Fibroblast of gingiva (primary cell): ENCODE results near the gene NOVA1.

Experiments
- DNase-seq: peaks from one replicate; pipeline ENCODE4 v3.0.0-alpha.2; 2011; ENCODE audit warnings: low read depth

NOVA1 gene

GRCh38 chr14:26444822-26445221 lies 153.0 kb downstream of the NOVA1 start:
- DNase-seq: no peak

GRCh38 chr14:26443654-26444053 lies 154.2 kb downstream of the NOVA1 start:
- no peak for DNase-seq

GRCh38 chr14:26429205-26429604 lies 168.6 kb downstream of the NOVA1 start:
- DNase-seq: no peak

DNA sequence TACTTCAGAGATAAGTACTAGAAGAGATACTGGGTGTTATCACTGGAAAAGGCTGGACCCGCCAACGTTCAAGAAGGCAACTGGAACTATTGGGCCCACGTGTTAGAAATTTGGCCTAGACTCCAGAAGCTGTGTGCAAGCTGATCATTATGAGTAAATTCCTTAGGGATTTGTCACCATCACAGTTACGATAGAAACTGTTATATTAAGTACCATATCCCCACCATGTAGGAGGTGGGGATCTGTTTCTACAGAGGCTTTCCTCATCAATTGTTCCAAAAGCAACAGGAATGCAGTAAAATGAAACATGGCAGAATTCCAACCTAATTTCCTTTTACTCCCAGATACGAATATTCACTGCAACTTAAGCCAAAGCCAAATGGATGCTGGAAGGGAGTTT lies 170.7 kb downstream of the NOVA1 start:
- DNase-seq: peak; percentile 14

DNA sequence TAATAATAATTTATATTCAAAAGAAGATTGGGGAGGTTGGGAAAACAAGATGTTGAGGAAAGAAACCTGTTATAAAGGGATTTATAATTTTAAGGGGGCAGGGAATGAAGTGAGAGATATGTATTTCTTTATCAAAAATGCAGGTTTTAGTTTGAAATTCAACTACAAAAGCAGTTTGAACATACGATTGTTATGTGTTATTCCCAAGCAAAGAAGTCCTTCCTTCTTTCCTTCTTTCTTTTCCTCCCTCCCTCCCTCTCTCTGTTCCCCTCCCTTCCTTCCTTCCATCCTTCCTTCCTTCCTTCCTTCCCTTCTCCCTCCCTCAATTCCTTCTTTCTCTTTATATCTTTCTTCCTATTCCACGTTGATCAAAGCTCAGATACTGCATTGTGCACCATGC lies 173.3 kb downstream of the NOVA1 start:
- no peak for DNase-seq

DNA sequence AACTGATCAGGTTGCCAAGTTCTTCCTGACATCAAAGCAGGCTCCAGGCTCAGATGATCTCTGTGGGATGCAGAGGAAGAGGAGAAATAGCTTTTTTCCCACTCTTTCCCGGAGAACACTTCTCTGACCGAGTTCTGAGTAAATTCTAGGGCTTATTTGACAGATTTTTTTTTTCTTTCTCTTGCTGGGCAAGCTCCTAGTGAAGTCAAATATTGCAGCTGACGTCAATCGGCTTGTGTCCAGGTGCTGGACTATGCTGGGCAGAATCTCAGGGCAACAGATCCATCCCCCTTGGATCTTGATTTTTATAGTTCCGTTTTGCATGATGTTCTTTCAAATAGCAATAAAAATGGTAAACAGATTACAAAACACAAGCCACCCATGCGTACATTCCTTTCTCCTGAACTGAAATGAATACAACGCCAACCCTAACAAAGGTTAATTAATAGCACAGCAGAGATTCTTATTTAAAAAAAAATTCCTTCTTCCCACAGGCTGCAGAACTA lies 182.2 kb downstream of the NOVA1 start:
- DNase-seq: peak; percentile 81

DNA sequence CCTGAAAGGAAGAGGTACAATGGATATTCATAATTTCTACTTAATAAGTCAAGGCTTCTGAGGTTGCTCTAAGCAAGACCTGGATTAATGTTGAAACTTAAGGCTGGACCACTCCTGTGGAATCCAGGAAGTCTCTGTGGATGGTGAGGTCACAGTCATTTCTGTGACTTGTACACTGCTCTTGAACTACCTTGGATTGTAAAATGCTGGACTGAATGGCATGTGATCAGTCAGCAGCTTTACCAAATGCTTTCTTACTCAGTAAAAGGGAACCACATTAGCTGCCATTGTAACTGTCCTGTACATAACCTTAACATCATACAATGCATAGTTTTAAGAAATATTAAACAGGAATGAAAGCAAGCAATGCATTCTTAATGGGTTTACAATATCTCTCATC lies 182.9 kb downstream of the NOVA1 start:
- DNase-seq: no peak

- no peak for DNase-seq
These were observed 183.7 kb downstream of the NOVA1 start for GRCh38 chr14:26414103-26414502.

- DNase-seq: no peak
These were observed 185.4 kb downstream of the NOVA1 start for GRCh38 chr14:26412421-26412820.

- DNase-seq: no peak
These were observed 187.6 kb downstream of the NOVA1 start for GRCh38 chr14:26410189-26410685.

DNA sequence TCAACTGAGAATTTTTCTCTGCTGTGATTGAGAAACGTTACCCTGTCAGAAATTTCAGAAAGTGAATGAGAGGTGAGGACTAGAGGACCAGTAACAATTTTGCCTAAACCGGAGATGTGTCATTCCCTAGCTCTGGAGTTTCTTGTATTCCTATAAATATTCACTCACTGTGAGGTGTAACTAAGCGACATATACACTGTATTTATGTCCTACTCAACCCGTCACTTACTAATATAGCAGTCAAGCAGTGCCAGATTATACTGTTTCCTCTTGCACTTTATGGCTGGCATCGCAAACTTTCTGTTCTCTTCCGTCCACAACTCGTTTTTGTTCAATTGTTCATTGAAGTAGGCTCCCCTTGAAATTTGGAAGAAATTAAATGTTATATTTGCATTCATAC lies 192.9 kb downstream of the NOVA1 start:
- no peak for DNase-seq

DNA sequence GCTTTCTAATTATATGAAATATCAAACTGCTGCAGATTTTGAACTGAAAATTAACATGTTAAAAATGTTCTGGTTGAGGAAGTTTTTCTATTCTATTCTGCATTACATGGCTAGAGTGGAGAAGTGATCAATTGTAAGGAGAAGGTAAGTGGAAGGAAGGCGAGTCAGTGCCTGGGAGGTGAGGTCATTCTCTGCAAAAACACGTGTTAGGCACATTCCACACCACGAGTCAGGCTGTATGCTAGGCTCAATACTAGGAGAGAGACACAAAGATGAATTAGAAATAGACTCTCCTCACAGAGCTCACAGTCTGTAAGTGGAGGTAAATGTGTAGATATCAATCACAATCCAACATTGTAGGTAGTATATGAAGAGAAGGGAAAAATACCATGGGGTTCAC lies 194.1 kb downstream of the NOVA1 start:
- no peak for DNase-seq

DNA sequence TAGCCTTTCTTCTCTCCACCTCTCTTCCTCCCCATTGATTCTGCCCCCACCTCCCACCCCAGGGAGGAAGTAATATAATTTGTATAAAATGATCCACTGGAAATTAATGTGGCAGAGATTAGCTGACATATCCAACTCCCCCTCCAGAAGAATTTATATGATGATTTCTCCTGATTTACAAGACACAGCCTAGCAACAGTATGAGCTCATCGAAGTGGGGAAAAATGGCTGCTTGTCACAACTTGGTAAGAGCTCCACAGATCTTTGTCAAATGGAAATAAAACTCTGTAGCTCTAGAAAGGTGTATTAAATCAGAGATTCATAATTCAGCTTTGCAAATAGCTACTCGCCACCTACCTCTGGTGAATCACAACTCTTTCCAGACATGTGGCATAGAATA lies 195.7 kb downstream of the NOVA1 start:
- DNase-seq: no peak

DNA sequence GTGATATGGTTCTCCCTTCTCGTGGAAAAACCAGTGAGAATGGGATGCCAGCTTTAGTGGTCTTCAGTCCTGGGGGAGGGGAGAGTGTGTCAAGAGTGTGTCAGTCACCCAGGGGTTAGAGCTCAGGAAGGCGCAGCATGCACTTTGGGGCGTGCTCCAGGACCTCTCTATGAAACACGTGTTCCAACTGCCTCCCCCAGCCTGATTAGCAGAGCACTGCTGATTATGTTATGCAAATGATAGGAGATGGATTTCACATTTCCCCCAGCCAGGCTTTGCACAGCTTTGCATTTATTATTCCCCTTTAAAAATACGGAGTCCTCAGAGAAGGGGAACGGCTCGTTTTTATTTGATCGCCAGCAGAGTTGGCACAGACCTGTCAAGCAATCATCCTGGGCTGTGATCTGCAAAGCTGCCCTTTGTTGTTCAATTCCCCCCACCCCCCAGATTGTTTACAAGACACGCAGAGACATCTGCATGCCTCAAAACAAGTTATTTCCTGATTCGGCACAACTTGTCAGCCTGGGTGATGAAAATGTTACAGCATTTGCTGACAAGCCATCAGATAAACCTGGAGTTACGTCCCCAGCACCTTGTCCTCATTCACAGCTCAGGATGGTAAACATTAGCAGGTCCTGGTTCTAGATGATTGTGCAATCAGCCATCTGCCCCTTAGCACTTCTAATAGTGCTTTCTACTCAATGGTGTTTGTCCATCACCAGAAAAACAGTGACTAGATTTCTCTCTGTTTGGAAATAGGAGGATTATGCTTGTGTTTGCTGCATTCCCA lies 196.5 kb downstream of the NOVA1 start:
- no peak for DNase-seq

DNA sequence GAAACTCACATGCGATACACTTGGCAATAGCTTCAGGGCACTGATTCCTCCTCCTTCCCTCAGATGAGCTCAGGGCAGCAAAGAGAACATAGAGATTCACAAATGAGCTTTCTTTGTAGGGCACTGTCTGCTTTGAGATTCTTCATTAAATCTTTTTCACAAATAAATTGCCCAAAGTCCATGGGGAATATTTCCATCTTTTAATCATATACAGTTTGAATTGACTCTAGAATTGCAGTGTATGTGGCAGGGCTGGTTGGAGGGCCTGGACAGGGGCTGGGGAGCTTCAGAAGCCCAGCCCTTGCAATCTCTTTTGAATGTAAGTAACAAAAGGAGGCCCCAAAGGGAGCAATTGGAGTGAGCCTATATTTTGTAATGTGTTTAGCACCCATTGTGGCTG lies 197.5 kb downstream of the NOVA1 start:
- DNase-seq: peak; percentile 14

GRCh38 chr14:26398616-26399015 lies 199.2 kb downstream of the NOVA1 start:
- DNase-seq: no peak
